Stomach (tissue), 9 donors: ENCODE results near the gene FAXDC2. TPM values are rescaled to one million over a fixed set of nuclear protein-coding genes. Genes with fewer than 3 reads are reported as not detected.

Experiments
- DNase-seq, 2 donors: peaks; one replicate each; pipeline versions ENCODE4 v3.0.0 to v3.0.0-alpha.2; 2013 to 2019
- H3K27ac ChIP-seq, 5 donors: fragments of 200-600 bp in 4 of 5; sonication (generic) in 4 of 5; one replicate each; pipeline ENCODE4 v1.5.1; 2013 to 2019; ENCODE audit warnings: mild to moderate bottlenecking in 1 of 5, moderate library complexity in 1 of 5
- H3K27me3 ChIP-seq, 3 donors: fragments of 200-600 bp; sonication (generic); one replicate each; pipeline ENCODE4 v1.5.1; 2017 to 2019; ENCODE audit warnings: mixed run types in 1 of 3
- H3K36me3 ChIP-seq, 4 donors: fragments of 200-600 bp; sonication (generic); 1 replicate in 3 of 4; 2 replicates in 1 of 4; pipeline ENCODE4 v1.5.1; 2016 to 2019
- H3K4me1 ChIP-seq, 4 donors: fragments of 200-600 bp; sonication (generic); one replicate each; pipeline ENCODE4 v1.5.1; 2016 to 2019
- H3K4me3 ChIP-seq, 4 donors: fragments of 200-600 bp; sonication (generic) in 3 of 4; one replicate each; pipeline ENCODE4 v1.5.1; 2016 to 2019; ENCODE audit warnings: mild to moderate bottlenecking in 1 of 4
- H3K9me3 ChIP-seq, 4 donors: fragments of 200-600 bp; sonication (generic); one replicate each; pipeline ENCODE4 v1.5.1; 2016 to 2019
- CTCF ChIP-seq, 7 experiments: fragments of 450-650 bp in 4 of 7; fragments of 200-600 bp in 3 of 7; sonication (generic) in 3 of 7; IDR thresholded peaks; one replicate each; pipeline ENCODE4 v1.5.1; 2016 to 2019; ENCODE audit warnings: antibody characterized with exemption in 7 of 7, control low read depth in 2 of 7, mild to moderate bottlenecking in 1 of 7
- EP300 ChIP-seq: sonication (generic); formaldehyde crosslinking; IDR thresholded peaks from one replicate; pipeline ENCODE4 v1.6.1; 2017; ENCODE audit warnings: antibody characterized with exemption
- POLR2A ChIP-seq, 4 donors: fragments of 450-650 bp; IDR thresholded peaks; one replicate each; pipeline ENCODE4 v1.6.1; 2016; ENCODE audit warnings: antibody characterized with exemption in 4 of 4, control low read depth in 2 of 4, mild to moderate bottlenecking in 1 of 4, moderate library complexity in 1 of 4
- POLR2AphosphoS5 ChIP-seq, 3 donors: sonication (generic); formaldehyde crosslinking; IDR thresholded peaks; one replicate each; pipeline ENCODE4 v1.6.1; 2016; ENCODE audit warnings: antibody characterized with exemption in 3 of 3
- WGBS, 5 donors: extraction: QIAGEN DNeasy Blood & Tissue Kit in 3 of 5; methylation state at CpG; one replicate each; pipeline versions ENCODE4 v1.1.5 to v1.1.7; 2013 to 2018; 5-methylcytosine and 5-hydroxymethylcytosine counted together
- intact Hi-C: fragments of 100-400 bp; cut with DNase I; formaldehyde crosslinking; loops from one replicate; pipeline ENCODE4 v1.15.1; 2023; ENCODE audit warnings: low total_unique reads
- polyA plus RNA-seq, 3 donors: library from polyadenylated mRNA; stranded (reverse); fragments of 200-250 nt; gene quantifications; one replicate each; pipeline ENCODE4 v1.2.3, GENCODE V29; 2013
- total RNA-seq, 5 donors: library from RNA; depleted of rRNA; stranded (reverse); fragments of >200 nt; gene quantifications; one replicate each; pipeline versions ENCODE4 v1.1.0 to v1.2.3, GENCODE V29; 2014 to 2016
- donor health status: healthy with polysubstance abuse.
- donor health status: Bipolar disorder and iron deficiency.
- donor health status: healthy.

Gene FAXDC2
- total and polyA plus RNA-seq, 8 donors: 4.9 to 160 (median 18.1) TPM

GRCh38 chr5:154778534-154778933 is 71.9 kb downstream of the FAXDC2 start:
- H3K36me3 ChIP-seq: no peaks in the 10 kb centered on the region

DNA sequence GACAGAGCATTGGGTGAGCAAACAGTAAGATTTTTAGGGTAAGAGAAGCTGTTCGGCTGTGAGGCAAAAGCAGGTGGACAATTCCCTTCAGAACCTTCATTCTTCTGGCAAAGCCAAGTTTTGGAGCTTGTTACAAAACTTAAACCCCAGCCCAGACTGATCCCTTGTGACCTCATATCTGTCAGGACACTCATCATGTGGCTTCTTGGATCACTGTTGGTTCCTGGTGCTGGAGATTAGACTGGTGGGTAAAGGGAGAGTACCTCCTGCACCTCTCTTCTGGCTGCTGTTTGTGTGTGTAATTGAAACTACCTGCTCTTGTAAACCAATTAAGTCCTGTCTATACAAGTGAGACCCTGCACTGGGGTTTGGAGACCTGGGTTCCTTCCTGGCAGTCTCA is 74.2 kb downstream of the FAXDC2 start:
- Histone ChIP-seq H3K36me3 (no peaks in the 10 kb centered on the region), H3K9me3 (no peaks in the 10 kb centered on the region), H3K4me3 (no peak overlapping the region), H3K27ac (no peak overlapping the region), H3K4me1 (peaks cover 29 to 98% (median 64%) of the 10 kb centered on the region in 4 donors), H3K27me3 (no peaks in the 10 kb centered on the region)
- TF ChIP-seq CTCF (IDR thresholded peaks at IDR 0.05) (no peak), EP300 (no peak), POLR2A (IDR thresholded peaks at IDR 0.05) (no peak), POLR2AphosphoS5 (IDR thresholded peaks at IDR 0.05) (no peak)
- intact Hi-C loops: no loop called here
- 76 to 86% (median 78%) methylated on average over 1 of the region's 1 CpG for WGBS, 5 donors
- no peak for DNase-seq

More at GRCh38 chr5:154778534-154778933, 71.9 kb downstream of the FAXDC2 start:
- no peaks in the 10 kb centered on the region for H3K27me3 ChIP-seq
- peaks cover 43 to 98% (median 72%) of the 10 kb centered on the region in 4 donors for H3K4me1 ChIP-seq
- DNase-seq: no peak
- no peak overlapping the region for H3K27ac ChIP-seq
- H3K9me3 ChIP-seq: no peaks in the 10 kb centered on the region
- WGBS, 5 donors: 82 to 98% (median 94%) methylated on average over 2 of the region's 2 CpGs
- intact Hi-C loops: no loop called here
- no peak overlapping the region for H3K4me3 ChIP-seq
- no peak for TF ChIP-seq EP300
- no peak for TF ChIP-seq CTCF (IDR thresholded peaks at IDR 0.05)
- no peak for TF ChIP-seq POLR2AphosphoS5 (IDR thresholded peaks at IDR 0.05)
- TF ChIP-seq POLR2A (IDR thresholded peaks at IDR 0.05): no peak

GRCh38 chr5:154773326-154773725 is 77.1 kb downstream of the FAXDC2 start:
- Histone ChIP-seq H3K27ac (no peak overlapping the region), H3K9me3 (no peaks in the 10 kb centered on the region), H3K4me1 (peaks cover 39 to 98% (median 70%) of the 10 kb centered on the region in 4 donors), H3K4me3 (no peak overlapping the region), H3K27me3 (no peaks in the 10 kb centered on the region), H3K36me3 (no peaks in the 10 kb centered on the region)
- no peak for TF ChIP-seq CTCF (IDR thresholded peaks at IDR 0.05)
- TF ChIP-seq POLR2A (IDR thresholded peaks at IDR 0.05): no peak
- TF ChIP-seq POLR2AphosphoS5 (IDR thresholded peaks at IDR 0.05): no peak
- no peak for TF ChIP-seq EP300
- WGBS, 5 donors: 77 to 85% (median 82%) methylated on average over 3 of the region's 3 CpGs
- intact Hi-C loops: no loop called here
- DNase-seq: no peak

DNA sequence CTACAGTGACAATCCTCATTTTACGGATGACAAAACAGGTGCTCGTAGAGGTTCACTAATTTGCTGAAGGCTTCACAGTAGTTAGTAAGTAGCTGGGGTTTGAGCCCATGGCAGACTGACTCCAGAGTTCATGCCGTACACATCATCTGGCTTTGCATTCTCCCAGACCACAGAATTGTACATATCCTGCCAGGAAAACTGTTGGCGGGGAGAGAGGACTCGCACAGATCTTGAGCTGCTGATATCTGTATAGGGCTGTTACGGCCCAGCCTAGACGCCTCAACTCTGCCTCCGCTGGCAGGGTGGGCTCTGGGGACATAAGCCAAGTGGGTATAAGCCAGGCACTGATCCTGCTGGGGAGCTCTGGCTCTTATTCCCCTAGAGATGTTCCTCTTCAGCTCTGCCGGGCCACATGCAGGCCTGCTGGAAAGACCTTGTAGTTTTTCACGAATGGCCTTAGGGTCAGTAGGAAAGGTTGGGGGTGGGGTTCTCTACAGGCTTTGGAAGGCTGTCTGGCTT is 79.0 kb downstream of the FAXDC2 start:
- intact Hi-C loops: no loop called here
- H3K4me3 ChIP-seq: no peak overlapping the region
- H3K27ac ChIP-seq: peak overlapping the region in 3 of 5 donors; percentile 39 to 75 (median 61)
- no peaks in the 10 kb centered on the region for H3K9me3 ChIP-seq
- TF ChIP-seq POLR2AphosphoS5 (IDR thresholded peaks at IDR 0.05) (no peak), POLR2A (IDR thresholded peaks at IDR 0.05) (no peak), EP300 (no peak), CTCF (IDR thresholded peaks at IDR 0.05) (no peak)
- H3K36me3 ChIP-seq: no peaks in the 10 kb centered on the region
- WGBS, 5 donors: 17 to 43% (median 27%) methylated on average over 9 to 10 of the region's 10 CpGs
- peaks cover 54 to 98% (median 79%) of the 10 kb centered on the region in 4 donors for H3K4me1 ChIP-seq
- DNase-seq: peak in 1 of 2 donors; percentile 76
- no peaks in the 10 kb centered on the region for H3K27me3 ChIP-seq
